ENCODE data around the gene TNFSF10.

TNFSF10 gene

DNA sequence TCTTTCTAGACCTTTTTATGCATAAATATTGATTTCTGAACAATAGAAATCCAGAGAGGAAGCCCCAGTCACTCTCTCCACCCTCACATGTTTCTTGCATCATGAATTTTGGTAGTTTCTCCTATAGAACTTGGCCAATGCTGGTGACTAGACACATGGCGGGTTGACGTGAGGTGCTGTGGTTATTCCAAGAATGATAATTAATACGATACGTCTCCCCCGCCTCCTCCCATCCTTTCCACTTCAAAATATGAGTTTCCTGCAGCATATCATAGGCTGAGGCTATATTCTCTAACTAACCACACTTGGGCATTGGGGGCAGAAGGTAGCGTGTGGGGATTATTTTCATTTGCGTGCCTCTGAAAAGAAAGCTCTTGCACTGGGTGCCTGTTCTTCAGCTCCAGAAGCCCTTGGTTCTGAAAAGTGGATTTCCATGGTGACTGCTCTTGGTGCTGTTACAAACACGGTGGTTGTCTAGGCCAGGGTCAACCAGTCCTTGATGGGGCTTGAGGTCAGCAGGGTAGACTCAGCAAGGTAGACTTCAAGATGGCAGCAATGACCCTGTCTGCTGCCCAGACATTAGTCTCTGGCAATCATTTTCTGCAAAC is 5.3 kb downstream of the TNFSF10 start:
- ATAC-seq (peak; percentile 71), DNase-seq (peak; percentile 63)

DNA sequence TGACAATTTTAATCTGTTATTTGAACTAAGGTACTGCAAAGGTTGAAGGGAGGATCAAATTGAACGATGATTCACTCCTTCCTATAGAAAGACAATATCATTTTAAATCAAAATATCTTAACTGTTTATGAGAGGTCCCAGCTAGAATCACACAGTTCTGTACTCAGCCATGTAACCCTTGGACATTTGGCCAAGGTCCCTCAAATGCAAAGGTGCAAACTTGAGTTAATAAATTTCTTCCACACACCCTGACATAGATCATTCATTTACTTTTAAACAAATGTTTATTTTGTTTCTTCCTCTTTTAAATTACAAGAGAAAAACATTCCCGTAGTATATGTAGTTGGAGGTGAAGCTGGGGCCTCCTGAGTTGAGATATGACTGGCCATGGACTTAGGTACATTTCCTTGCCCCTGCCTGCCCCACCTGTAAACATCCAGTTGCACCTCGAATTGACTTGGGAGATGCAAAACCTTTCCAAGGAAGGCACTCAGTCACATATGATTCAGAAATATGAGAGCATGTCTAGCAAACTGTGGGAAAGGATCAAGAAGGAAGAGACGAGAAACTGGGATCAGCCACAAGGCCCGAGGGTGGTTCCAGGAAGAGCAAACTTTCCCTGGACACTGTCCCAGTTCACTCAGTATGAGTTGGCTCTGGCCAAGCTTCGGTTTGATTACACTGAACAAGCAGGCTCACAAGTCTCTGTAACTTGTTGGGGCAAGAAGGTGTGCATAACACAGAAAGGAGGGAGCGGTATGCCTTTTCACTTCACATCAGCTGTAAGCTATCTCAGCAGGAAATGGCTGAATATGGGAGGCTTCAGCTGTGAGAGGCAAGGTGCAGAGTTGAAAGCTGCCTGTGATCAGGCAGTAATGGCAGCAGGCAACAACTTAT is 6.7 kb downstream of the TNFSF10 start:
- DNase-seq = no peak
- no peak for ATAC-seq

- DNase-seq (no peak), ATAC-seq (no peak)
Measured at GRCh38 chr3:172515130-172515918, 7.9 kb downstream of the TNFSF10 start.

- ATAC-seq (no peak), DNase-seq (no peak)
Measured at GRCh38 chr3:172514678-172515077, 8.6 kb downstream of the TNFSF10 start.

DNA sequence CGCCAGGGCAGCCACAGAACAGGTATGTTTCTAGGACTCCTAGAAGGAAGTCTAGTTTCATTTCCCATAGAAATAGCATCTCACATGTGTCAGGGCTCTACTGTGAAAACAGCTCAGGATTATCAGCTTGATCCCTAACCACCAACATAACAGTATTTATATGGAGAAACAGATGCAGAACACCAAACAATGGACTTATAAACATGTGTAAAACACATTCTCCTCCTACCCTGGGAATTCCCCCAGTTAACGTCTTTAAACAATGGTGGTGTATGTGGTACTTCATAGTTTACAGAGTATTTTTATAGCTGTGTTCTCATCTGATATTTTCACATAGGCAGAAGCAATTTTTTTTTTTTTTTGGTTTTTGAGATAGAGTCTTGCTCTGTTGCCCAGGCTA is 9.7 kb downstream of the TNFSF10 start:
- DNase-seq (no peak), ATAC-seq (no peak)

- DNase-seq = peak; percentile 79
Measured at GRCh38 chr3:172511783-172512762, 11.2 kb downstream of the TNFSF10 start.

DNA sequence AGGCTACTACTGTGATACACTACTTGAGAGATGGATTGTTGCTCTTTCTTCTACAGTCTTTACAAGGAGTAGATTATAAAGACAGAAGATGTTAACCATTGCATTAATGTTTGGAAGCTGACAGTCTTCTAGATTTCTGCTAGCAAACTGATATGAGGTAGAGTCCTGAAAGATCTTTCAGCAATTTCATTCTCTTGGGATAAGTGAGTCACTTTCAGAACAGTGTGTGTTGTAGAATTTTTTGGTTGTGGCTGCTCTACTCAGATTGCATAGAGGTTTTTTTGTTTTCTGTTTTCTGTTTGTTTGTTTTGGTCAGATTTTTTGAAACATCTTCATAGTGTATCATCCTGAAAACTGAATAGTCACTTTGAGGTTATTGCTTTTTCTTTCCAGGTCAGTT is 17.1 kb downstream of the TNFSF10 start:
- DNase-seq = no peak
- ATAC-seq = peak; percentile 32

More at GRCh38 chr3:172511783-172512762, 11.2 kb downstream of the TNFSF10 start:
- ATAC-seq = peak; percentile 78

DNA sequence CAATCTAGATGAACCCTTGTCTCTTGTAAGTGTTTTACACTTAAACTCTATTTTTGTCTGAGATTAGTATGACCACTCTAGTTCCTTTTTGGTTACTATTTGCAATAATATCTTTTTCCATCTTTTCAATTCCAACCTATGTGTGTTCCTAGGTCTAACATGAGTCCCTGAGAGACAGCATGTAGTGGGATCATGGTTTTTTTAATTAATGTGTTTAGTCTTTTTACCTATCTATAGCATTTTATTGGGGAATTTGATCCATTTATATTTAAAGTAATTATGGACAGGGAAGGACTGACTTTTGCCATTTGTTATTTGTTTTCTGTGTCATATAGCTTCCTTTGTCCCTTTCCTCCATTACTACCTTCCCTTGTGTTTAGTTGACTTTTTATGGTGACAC is 21.7 kb downstream of the TNFSF10 start:
- DNase-seq (no peak), ATAC-seq (no peak)

- peak; percentile 84 for DNase-seq
- ATAC-seq = peak; percentile 71
Measured at GRCh38 chr3:172490198-172490669, 33.0 kb downstream of the TNFSF10 start.

DNA sequence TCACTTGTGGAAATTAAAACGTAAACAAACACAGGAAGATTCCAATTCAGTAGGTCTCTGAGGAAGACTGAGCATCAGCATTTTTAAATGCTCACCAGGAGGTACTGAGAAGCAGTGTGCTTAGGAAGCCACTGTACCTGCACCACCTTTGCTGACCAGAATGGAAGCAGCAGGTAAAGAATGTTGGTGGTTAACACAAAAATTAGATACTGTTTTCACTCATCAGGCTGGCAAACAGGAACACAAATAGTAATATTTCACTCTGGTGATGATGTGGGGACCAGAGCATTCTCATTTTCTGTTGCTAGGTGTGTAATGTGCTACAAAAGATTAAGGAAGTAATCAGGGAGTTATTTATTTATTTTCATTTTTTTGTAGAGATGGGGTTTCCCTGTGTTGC is 45.1 kb downstream of the TNFSF10 start:
- ATAC-seq = no peak
- DNase-seq = no peak

GRCh38 chr3:172476347-172476746 is 46.9 kb downstream of the TNFSF10 start:
- no peak for DNase-seq
- no peak for ATAC-seq

GRCh38 chr3:172475703-172476102 is 47.5 kb downstream of the TNFSF10 start:
- ATAC-seq = no peak
- DNase-seq = no peak

- ATAC-seq (no peak), DNase-seq (no peak)
Measured at GRCh38 chr3:172471903-172472302, 51.3 kb downstream of the TNFSF10 start.

- ATAC-seq = no peak
- no peak for DNase-seq
Measured at GRCh38 chr3:172470588-172470987, 52.6 kb downstream of the TNFSF10 start.

DNA sequence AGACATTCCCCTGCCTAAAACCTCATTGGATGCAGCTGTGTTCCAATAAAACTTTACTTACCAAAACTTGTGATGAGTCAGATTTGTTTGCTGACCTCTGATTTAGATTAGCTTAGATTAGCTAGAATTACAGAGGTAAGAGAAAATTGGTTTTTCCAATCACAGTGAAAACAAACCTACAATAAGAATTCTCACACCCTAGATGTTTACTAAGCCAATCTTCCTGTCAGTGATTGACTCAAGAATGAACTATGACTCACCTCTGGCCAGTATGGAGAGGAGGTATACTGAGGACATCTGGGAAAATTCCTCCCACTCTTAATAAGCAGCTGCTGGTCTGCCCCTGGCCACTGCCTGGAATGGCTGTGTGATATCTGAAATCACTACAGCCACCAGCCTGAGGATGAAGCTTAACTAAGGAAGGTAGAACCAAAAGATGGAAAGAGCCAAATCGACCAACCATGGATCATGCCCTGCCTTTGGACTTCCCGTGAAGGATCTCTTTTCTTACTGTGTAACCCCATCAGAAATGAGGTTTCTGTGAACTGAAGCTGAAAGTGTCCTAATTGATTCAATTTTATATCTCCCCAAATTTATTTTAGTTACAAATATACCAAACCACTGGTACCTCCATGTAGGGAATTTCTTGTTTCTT is 55.9 kb downstream of the TNFSF10 start:
- ATAC-seq = no peak
- no peak for DNase-seq

DNA sequence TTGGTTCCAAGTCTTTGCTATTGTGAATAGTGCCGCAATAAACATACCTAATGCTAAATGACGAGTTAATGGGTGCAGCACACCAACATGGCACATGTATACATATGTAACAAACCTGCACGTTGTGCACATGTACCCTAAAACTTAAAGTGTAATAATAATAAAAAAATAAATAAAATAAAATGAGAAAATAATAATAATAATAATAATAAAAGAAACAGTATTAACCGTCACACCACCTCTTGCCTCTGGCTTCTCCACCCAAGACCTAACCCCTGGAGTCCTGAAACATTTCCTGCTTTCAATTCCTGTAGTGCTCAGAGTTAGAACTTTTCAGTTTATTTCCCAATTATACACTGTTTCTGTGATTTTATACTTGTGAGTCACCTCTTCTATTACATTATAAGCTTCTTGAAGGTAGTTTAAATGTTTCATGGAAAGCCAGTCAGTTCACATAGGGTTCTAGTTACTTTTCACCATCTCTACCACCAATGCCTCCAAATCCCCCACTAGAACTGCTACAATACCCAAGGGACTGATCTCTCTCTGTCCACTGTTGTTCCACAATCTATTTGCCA is 56.6 kb downstream of the TNFSF10 start:
- ATAC-seq = no peak
- DNase-seq = no peak

- DNase-seq (no peak), ATAC-seq (no peak)
Measured at GRCh38 chr3:172465281-172465680, 57.9 kb downstream of the TNFSF10 start.

GRCh38 chr3:172464306-172464705 is 58.9 kb downstream of the TNFSF10 start:
- ATAC-seq = no peak

GRCh38 chr3:172461530-172462138 is 61.6 kb downstream of the TNFSF10 start:
- ATAC-seq = no peak

More at GRCh38 chr3:172464306-172464705, 58.9 kb downstream of the TNFSF10 start:
- DNase-seq = no peak

DNA sequence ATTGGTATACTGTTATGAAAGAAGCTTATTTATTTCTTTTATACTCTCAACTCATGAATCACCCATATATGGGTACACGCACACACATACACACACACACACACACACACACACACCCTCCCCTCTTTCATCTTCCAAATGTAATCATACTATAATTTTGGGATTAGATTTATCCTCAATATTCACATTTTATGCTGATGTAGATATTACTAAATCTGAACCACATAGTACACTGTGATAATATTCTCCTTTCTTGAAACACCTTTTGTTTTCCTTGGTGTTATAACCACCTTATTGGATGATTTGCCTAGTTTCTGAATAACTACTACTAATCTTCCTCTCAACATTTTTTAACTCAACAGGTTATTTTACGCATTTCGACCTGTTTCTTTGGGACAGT is 66.8 kb downstream of the TNFSF10 start:
- ATAC-seq (no peak), DNase-seq (no peak)

More at GRCh38 chr3:172461530-172462138, 61.6 kb downstream of the TNFSF10 start:
- no peak for DNase-seq
